A673 (cell line): Measurements from ENCODE around the gene TGM4. TPM values are rescaled to one million over a fixed set of nuclear protein-coding genes. Genes with fewer than 3 reads are reported as not detected.

Source experiments
- BruUV-seq: library from RNA; stranded (reverse); fragments of 400-500 nt; replicated peaks from 2 replicates; lab custom pipeline; 2021; lab: Mats Ljungman, UMichigan
- CTCF ChIA-PET: fragments of 300-600 bp; sonication (Branson Sonifier 250); formaldehyde crosslinking; loops from one replicate; lab custom pipeline; 2022; ENCODE audit warnings: antibody characterized with exemption; lab: Charles Lee
- POLR2A ChIA-PET: fragments of 300-600 bp; sonication (Branson Sonifier 250); formaldehyde crosslinking; loops from one replicate; lab custom pipeline; 2022; ENCODE audit warnings: antibody characterized with exemption; ENCODE audit not compliant: low non-redundant PET; lab: Charles Lee
- DNase-seq: peaks from one replicate; pipeline ENCODE4 v3.0.0-alpha.2; 2015; ENCODE audit warnings: low spot score
- H3K27ac ChIP-seq: fragments of 200-600 bp; sonication (generic); 2 replicates; pipeline ENCODE4 v1.5.1; 2016; ENCODE audit warnings: mixed run types, low read depth, mild to moderate bottlenecking, mixed read lengths, antibody characterized with exemption, low read length; ENCODE audit not compliant: poor library complexity, severe bottlenecking
- H3K27me3 ChIP-seq: fragments of 200-600 bp; sonication (generic); replicated peaks from 2 replicates; pipeline ENCODE4 v1.6.1; 2017; ENCODE audit warnings: mixed run types, low read depth, mild to moderate bottlenecking, mixed read lengths, antibody characterized with exemption, low read length; ENCODE audit not compliant: insufficient read depth, poor library complexity
- H3K36me3 ChIP-seq: fragments of 200-600 bp; sonication (generic); 2 replicates; pipeline ENCODE4 v1.6.1; 2016; ENCODE audit warnings: mixed run types, mild to moderate bottlenecking, mixed read lengths, antibody characterized with exemption, low read length; ENCODE audit not compliant: insufficient read depth, poor library complexity, severe bottlenecking
- H3K4me1 ChIP-seq: fragments of 200-600 bp; sonication (generic); 2 replicates; pipeline ENCODE4 v1.6.1; 2017; ENCODE audit warnings: mixed run types, mild to moderate bottlenecking, mixed read lengths, antibody characterized with exemption, low read length; ENCODE audit not compliant: insufficient read depth, poor library complexity, severe bottlenecking
- H3K4me3 ChIP-seq: fragments of 200-600 bp; sonication (generic); 2 replicates; pipeline ENCODE4 v1.5.1; 2016; ENCODE audit warnings: low read depth, mixed run types, mild to moderate bottlenecking, mixed read lengths, low read length; ENCODE audit not compliant: poor library complexity, severe bottlenecking
- H3K9me3 ChIP-seq: fragments of 200-600 bp; sonication (generic); 2 replicates; pipeline ENCODE4 v1.6.1; 2016; ENCODE audit warnings: mixed run types, low read depth, mild to moderate bottlenecking, mixed read lengths, antibody characterized with exemption, low read length; ENCODE audit not compliant: poor library complexity, severe bottlenecking
- EZH2 ChIP-seq: fragments of 200-600 bp; sonication (generic); IDR thresholded peaks from 2 replicates; pipeline ENCODE4 v1.6.1; 2017; ENCODE audit warnings: borderline replicate concordance, low read depth, mild to moderate bottlenecking, mixed read lengths, antibody characterized with exemption, low read length; ENCODE audit not compliant: poor library complexity, severe bottlenecking
- intact Hi-C: fragments of 100-400 bp; cut with micrococcal nuclease; formaldehyde crosslinking; loops from one replicate; pipeline ENCODE4 v1.10.0; 2022; ENCODE audit not compliant: unreplicated experiment
- total RNA-seq: library from RNA; stranded (reverse); gene quantifications from 2 replicates; pipeline ENCODE4 v1.2.3, GENCODE V29; 2021
- TF ChIP-seq, protein P1 (sequence below): fragments of 300-800, 200-600 bp; sonication (generic); conservative IDR thresholded peaks from 2 replicates; pipeline ENCODE4 v1.5.1; 2017; ENCODE audit warnings: low read depth, mild to moderate bottlenecking, antibody characterized with exemption, low read length, moderate library complexity, mixed read lengths

The TGM4 gene
- total RNA-seq, 1 experiment from 2014 or later, result 0.09 TPM

DNA sequence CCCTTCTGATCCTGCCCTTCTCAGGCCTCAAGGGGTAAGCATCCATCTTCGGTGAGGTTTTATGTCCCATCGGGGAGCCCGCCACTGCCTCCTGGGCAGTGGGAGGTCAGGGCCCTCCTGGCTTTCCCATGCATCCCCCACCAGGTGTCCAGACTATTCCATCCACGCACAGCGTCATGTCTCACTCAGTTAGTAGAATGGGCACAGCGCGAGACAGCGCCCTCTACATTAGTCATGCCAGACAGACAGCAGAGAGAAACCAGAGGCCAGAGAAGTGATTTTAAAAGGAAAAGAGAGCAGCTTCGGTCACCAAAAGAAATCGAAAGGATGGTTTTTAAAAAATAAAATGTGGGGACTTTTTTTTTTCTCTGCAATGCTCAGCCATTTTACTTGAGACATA, 51.8 kb downstream of the TGM4 start:
- TSS peak; percentile 21 for BruUV-seq
- no peak overlapping the region for H3K4me3 ChIP-seq
- H3K36me3 ChIP-seq, result peaks cover 45% of the 10 kb centered on the region
- no peak for DNase-seq
- H3K27me3 ChIP-seq, result no peaks in the 10 kb centered on the region
- ChIA-PET CTCF (no interaction called here), POLR2A (no interaction called here)
- no peak overlapping the region for H3K27ac ChIP-seq
- H3K4me1 ChIP-seq, result no peaks in the 10 kb centered on the region
- no peaks in the 10 kb centered on the region for H3K9me3 ChIP-seq
- intact Hi-C loops, result no loop called here
- TF ChIP-seq, protein P1, sequence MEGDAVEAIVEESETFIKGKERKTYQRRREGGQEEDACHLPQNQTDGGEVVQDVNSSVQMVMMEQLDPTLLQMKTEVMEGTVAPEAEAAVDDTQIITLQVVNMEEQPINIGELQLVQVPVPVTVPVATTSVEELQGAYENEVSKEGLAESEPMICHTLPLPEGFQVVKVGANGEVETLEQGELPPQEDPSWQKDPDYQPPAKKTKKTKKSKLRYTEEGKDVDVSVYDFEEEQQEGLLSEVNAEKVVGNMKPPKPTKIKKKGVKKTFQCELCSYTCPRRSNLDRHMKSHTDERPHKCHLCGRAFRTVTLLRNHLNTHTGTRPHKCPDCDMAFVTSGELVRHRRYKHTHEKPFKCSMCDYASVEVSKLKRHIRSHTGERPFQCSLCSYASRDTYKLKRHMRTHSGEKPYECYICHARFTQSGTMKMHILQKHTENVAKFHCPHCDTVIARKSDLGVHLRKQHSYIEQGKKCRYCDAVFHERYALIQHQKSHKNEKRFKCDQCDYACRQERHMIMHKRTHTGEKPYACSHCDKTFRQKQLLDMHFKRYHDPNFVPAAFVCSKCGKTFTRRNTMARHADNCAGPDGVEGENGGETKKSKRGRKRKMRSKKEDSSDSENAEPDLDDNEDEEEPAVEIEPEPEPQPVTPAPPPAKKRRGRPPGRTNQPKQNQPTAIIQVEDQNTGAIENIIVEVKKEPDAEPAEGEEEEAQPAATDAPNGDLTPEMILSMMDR, result 0 out of 2 replicates have a peak, but pooled peaks have one; percentile 32
- no peak for TF ChIP-seq EZH2

DNA sequence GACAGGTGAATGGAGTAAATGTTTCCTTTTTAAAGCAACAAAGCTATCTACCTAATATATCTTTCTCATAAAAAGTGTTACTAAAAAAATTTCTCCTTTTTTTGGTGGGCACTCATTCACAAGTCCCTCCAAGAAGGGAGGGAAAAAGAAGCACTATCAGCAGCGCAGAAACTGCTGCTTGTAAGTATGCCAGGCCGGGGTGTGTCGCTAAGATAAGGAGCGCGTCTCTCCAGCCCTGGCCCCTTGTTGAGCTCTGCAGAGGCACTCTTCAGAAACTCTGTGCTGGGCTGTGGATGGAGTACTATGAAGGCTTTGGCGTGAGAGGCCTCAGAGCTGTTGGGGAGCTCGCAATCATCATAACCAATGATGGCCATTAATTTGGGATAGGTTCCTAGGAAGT, 52.5 kb downstream of the TGM4 start:
- ChIA-PET POLR2A (no interaction called here), CTCF (no interaction called here)
- no peak for TF ChIP-seq EZH2
- TF ChIP-seq, protein P1, result no peak
- Histone ChIP-seq H3K4me1 (peaks cover 4% of the 10 kb centered on the region), H3K36me3 (peaks cover 41% of the 10 kb centered on the region), H3K27me3 (no peaks in the 10 kb centered on the region), H3K4me3 (no peak overlapping the region), H3K9me3 (no peaks in the 10 kb centered on the region), H3K27ac (peak overlapping the region; percentile 30)
- DNase-seq, result no peak
- BruUV-seq, result no TSS peak
- intact Hi-C loops, result no loop called here

DNA sequence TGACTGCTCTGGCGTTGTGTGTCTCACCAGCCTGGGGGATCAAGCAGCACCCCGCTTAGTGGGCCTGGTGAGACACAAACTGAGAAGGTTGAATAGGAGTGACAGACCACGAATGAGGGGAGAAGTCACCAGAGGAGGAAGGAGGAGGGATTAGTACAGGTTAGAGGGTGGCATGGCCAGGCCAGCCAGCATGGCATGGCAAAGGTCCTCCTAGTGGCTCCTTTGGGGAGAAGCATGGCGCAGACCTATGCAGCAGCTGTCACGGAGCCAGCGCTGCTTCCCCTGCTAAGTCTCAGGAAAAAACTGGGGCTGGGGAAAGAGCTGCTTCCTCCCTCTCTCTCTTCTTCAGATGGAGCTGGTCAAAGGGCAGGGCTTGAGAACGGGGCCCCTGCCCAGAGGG, 53.0 kb downstream of the TGM4 start:
- TF ChIP-seq, protein P1, result no peak
- no peak for TF ChIP-seq EZH2
- POLR2A ChIA-PET, result no interaction called here
- Histone ChIP-seq H3K36me3 (peaks cover 40% of the 10 kb centered on the region), H3K4me3 (no peak overlapping the region), H3K9me3 (no peaks in the 10 kb centered on the region), H3K4me1 (peaks cover 8% of the 10 kb centered on the region), H3K27me3 (no peaks in the 10 kb centered on the region), H3K27ac (no peak overlapping the region)
- BruUV-seq, result no TSS peak
- intact Hi-C loops, result no loop called here
- CTCF ChIA-PET, result no interaction called here
- no peak for DNase-seq
